ENCODE results near the gene FGF2.

The FGF2 gene

DNA sequence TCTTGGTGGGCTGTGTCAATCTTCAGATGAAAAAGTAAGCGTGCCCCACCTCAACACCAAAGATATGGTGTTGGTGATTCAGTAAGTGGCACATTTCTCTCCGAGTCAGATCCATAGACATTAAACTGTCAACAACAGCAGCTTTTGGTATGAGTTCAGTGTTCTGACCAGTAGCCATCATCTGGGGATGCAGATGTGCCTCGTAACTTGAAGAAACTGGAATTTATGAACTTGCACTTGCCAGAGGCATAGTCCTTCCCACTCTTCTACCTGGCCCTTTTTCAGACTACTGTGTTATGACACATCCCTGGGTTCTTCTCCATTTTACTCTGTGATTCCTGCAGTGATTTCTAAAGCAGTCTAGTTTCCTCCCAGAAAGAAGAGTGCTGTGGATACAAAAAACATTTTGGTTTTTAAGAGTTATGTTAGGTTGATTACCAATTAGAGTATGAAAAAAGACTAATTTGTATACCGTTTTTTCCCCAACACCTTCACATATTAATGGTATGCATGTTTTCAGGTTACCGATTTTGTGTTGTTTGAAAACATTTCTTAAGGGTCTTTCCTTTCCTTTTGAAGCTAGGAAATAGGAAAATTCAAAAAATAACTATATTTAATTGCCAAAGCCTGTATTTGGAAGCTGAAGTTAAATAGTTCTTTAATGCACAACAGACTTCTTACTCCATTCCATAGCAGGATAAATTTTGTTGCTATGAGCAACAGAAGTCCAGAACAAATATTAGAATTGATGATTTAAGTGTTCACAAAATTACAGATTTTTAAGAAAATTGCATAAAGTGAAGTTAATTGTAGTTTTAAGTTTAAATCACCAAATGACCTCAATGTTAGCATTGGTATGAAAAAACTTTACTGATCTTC lies 56.5 kb downstream of the FGF2 start:
- peak; percentile 35 for FAIRE-seq
- no peak for DNase-seq (ENCODE audit: insufficient read length, low spot score)

DNA sequence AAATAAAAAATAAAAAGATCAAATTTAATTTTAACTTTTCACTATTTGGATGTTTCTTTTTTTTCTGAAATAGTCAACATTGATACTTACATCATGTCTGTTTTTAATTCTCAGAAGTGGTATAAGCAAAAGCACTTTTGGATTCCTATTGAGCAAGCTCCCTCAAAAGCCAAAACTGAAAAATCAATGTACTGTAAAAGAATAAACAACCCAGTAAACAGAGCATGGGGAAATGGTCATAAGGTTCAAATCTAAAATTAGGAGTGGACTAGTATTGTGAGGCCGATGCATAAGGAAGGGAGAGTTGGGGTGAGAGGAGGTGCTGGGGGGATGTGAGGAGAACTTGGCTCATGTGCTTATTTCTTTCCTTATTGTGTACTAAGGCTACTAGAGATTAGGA lies 57.9 kb downstream of the FGF2 start:
- FAIRE-seq: no peak
- DNase-seq (ENCODE audit: insufficient read length, low spot score): no peak

DNA sequence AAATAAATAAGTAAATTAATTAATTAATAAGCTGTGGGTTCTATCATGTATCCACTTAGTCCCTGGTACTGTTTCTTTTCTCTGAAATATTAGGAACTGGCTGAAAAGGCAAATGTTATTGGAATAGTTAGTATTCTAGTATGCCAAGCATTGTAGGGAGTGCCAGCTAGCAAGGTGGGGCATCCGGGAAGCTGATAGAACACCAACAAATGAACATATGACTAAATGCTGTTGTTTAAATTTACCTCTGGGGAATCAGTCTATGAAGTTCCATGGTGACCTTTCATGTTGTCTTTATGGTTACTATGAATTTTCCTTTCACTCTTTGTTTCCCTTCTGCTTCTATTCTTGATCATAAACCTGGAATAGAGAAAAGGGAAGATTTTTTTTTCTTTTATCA lies 63.1 kb downstream of the FGF2 start:
- FAIRE-seq (peak; percentile 8), DNase-seq (ENCODE audit: insufficient read length, low spot score) (no peak)

DNA sequence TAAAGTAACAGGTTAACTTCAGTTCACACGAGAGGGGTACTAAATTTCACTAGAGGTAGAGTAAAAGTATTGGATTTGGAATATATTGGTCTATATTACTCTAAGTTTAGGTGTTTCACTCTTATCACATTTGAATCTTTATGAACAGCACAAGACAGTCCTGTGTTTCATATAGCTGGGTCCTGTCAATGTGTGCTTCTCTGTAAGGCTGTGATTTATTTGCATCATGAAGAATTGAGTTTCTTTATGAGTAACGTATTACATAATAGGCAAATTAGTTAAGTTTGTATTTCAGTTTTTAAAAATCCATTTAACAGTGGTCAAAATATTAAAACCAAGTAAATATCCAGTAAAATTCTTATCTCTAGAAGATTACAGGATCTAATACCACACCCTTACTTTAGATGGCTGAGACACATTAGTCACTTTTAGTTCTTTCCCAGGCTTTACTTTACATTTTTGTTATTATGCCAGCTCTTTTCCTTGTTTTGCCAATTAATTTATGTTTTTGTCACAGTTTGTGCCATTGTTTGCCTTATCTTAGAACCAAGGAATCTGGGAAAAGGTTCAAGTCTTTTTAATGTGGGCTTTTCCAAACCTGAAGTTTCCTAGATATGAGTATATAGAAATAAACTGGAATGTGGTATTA lies 63.6 kb downstream of the FGF2 start:
- DNase-seq (ENCODE audit: insufficient read length, low spot score) (no peak), FAIRE-seq (no peak)

DNA sequence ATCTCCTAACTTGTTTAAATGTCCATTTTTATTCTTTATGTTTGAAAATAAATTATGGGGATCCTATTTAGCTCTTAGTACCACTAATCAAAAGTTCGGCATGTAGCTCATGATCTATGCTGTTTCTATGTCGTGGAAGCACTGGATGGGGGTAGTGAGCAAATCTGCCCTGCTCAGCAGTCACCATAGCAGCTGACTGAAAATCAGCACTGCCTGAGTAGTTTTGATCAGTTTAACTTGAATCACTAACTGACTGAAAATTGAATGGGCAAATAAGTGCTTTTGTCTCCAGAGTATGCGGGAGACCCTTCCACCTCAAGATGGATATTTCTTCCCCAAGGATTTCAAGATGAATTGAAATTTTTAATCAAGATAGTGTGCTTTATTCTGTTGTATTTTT lies 68.2 kb downstream of the FGF2 start:
- DNase-seq (ENCODE audit: insufficient read length, low spot score): no peak

DNA sequence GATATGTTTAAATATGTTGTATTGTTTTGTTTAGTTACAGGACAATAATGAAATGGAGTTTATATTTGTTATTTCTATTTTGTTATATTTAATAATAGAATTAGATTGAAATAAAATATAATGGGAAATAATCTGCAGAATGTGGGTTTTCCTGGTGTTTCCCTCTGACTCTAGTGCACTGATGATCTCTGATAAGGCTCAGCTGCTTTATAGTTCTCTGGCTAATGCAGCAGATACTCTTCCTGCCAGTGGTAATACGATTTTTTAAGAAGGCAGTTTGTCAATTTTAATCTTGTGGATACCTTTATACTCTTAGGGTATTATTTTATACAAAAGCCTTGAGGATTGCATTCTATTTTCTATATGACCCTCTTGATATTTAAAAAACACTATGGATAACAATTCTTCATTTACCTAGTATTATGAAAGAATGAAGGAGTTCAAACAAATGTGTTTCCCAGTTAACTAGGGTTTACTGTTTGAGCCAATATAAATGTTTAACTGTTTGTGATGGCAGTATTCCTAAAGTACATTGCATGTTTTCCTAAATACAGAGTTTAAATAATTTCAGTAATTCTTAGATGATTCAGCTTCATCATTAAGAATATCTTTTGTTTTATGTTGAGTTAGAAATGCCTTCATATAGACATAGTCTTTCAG lies 68.8 kb downstream of the FGF2 start:
- FAIRE-seq (no peak), DNase-seq (ENCODE audit: insufficient read length, low spot score) (no peak)

More for the DNA sequence above, 68.2 kb downstream of the FGF2 start:
- no peak for FAIRE-seq

- FAIRE-seq (no peak), DNase-seq (ENCODE audit: insufficient read length, low spot score) (no peak)
These were observed 69.6 kb downstream of the FGF2 start for GRCh38 chr4:122896270-122896669.

DNA sequence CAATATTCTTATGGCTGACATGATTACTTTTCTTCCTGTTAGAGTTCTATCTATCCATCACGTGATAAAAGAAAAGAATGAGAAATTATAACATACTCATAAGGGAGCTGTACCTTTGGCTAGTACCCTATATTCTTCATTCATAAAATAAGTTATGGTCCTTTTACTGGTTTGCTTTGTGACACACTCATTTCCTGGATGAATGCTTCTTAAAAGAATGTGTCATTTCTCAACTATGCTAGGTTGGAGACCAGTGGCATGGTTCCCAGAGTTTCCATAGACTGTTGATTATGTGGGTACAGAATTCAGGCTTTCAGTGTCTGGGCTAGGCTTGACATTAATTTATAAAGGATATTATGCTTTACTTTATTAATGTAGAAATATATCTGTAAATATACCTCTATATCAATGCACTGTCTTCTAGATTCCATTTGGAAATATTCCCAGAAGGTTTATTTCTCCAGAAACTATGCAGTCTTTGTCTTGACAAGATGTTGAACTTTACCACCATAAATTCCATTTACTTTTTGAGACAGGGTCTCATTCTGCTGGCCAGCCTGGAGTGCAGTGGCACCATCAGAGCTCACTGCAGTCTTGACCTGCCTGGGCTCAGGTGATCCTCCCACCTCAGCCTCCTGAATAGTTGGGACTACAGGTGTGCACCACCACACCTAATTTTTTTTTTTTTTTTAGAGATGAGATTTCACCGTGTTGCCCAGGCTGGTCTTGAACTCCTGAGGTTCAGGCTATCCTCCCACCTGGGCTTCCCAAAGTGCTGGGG lies 71.9 kb downstream of the FGF2 start:
- FAIRE-seq: no peak

GRCh38 chr4:122899682-122900081 lies 73.1 kb downstream of the FGF2 start:
- DNase-seq (ENCODE audit: insufficient read length, low spot score) (no peak), FAIRE-seq (no peak)

More for the DNA sequence above, 71.9 kb downstream of the FGF2 start:
- no peak for DNase-seq (ENCODE audit: insufficient read length, low spot score)

DNA sequence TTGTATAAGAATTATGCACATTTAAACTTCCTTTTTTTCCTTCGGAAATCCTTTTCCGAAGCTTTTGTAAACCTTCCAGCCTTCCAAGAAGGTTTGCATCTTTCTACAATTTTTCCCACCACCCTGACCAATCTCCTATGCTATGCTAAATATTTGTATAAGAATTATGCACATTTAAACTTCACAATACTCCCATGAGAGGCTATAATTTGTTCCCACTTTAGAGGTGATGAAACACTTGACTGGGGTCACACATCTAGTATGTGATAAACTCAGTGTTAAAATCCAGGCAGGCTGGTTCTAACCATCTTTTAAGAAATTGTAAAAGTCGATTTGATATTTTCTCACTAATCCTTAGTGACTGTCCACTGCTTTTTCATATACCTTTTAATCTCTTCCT lies 73.7 kb downstream of the FGF2 start:
- DNase-seq (ENCODE audit: insufficient read length, low spot score) (no peak), FAIRE-seq (no peak)

- DNase-seq (ENCODE audit: insufficient read length, low spot score) (no peak), FAIRE-seq (peak; percentile 26)
These were observed 74.8 kb downstream of the FGF2 start for GRCh38 chr4:122901247-122902010.

DNA sequence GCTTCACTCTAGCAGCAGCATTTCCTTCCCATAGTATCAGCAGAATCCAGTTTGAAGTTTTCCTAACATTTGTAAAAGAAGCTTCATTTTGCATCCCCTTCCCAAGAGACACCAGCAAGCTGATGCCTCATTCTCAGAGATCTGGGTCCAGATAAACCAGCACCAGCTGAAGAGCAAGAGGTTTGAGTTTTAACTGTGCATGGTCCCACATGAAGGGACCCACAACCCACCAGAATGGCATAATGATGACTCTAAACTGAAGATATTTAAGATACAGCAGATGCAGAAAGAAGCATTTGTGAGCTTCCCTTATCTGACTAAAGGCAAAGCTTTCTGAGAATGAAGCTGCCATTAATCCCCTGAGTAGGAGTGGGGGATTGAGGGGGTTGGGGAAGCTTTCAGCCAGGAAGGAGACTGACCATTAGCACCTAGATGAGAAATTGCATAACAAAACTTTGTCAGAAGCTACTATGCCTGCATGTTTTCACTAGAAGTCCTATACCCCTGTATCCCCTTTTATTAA lies 77.2 kb downstream of the FGF2 start:
- FAIRE-seq (no peak), DNase-seq (ENCODE audit: insufficient read length, low spot score) (no peak)

GRCh38 chr4:122906859-122907305 lies 80.3 kb downstream of the FGF2 start:
- DNase-seq (ENCODE audit: insufficient read length, low spot score) (no peak), FAIRE-seq (no peak)

DNA sequence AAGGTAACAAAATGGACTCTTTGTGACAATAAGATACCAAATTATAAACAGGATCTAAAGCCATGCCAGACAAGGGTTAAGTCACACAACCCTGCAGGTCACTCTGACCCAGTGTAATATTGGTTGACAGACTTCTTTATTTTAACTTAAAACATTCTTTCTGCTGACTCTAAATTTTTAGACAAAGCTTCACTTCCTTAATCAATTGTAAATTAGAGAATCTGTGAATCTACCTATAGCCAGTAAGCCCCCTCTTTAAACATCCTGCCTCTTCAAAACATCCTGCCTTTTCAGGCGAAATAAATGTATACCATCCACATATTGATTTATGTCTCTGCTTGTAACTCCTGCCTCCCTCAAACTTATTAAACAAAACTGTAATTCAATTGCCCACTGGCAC lies 81.6 kb downstream of the FGF2 start:
- FAIRE-seq: no peak

DNA sequence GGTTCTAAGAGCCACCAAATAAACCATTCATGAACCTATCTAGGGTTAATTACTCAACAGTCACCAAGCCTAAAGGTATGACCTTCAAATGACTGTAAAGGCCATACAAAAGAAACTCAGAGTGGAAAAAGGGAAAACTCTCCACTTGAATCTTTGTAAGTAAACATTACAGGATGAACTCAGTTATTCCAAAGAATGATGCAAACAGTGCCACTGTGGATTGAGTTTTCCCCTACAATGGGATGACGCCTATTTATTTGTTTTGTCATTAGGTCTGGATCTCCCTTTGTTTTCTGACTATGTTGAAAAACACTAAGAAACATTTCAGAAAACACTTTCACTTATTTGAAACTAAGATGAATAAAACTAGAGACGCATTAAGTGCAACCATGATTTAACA lies 83.1 kb downstream of the FGF2 start:
- DNase-seq (ENCODE audit: insufficient read length, low spot score): no peak
- no peak for FAIRE-seq

More for the DNA sequence above, 81.6 kb downstream of the FGF2 start:
- no peak for DNase-seq (ENCODE audit: insufficient read length, low spot score)

DNA sequence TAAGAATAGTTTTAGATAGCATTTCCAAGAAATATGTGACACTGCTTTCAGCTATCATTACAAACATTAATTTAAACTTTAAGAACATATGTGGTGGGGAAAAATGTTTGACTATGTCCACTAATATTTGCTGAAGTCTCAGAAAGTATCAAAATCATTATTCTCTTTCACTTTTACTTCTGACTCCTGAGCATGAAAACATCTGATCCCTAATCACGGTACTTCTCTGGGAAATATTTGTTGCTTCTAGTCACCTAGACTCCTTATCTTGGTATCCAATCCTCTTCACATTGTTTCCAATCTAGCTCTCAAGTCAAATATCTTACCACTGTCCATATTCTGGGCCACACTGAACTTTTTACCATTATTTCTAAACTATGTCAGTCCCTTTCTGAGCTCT lies 85.0 kb downstream of the FGF2 start:
- FAIRE-seq (peak; percentile 66), DNase-seq (ENCODE audit: insufficient read length, low spot score) (no peak)

- FAIRE-seq: peak; percentile 4
These were observed 86.4 kb downstream of the FGF2 start for GRCh38 chr4:122912810-122913575.

DNA sequence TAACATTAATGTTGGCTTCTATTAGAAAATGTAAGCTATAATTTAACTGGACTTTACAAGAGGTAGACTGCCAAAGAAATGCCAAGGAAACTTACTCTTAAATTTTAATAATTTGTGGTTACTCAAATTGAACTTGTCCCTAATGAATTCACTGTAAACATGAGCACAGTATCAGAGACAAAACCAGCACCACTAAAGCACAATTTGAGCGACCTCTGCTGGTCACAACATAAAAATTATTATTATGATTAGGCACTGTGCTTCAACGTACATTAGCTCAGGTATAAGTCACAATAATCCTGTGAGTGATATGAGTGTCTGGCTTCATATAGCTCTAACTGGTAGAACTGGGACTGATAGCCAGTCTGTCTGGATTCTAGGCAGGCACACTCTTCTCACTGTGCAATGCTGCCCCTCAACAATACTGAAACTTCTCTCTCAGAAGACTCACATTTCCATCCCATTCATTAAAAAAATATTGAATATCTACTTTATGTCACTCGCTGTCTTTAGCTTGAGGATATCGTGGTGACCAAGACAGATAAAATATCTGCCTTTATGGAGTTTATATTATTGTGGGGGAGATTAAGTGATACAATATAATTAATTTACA lies 87.8 kb downstream of the FGF2 start:
- no peak for DNase-seq (ENCODE audit: insufficient read length, low spot score)
- peak; percentile 87 for FAIRE-seq

More at GRCh38 chr4:122912810-122913575, 86.4 kb downstream of the FGF2 start:
- no peak for DNase-seq (ENCODE audit: insufficient read length, low spot score)

GRCh38 chr4:122914938-122915337 lies 88.3 kb downstream of the FGF2 start:
- DNase-seq (ENCODE audit: insufficient read length, low spot score): no peak
- no peak for FAIRE-seq

Data from GM19239 (cell line).